ENCODE data around the gene COPB2. TPM values are rescaled to one million over a fixed set of nuclear protein-coding genes. Genes with fewer than 3 reads are reported as not detected.

COPB2 gene
- total and polyA plus RNA-seq, 7 donors = 25.6 to 96.3 (median 38.3) TPM

- H3K4me3 ChIP-seq = no peak overlapping the region
- no peak for ATAC-seq
- H3K27me3 ChIP-seq (ENCODE audit: insufficient read depth in 3 of 3, low read length in 2 of 3) = no peaks in the 10 kb centered on the region
- 56 to 63% (median 63%) methylated on average over 10 of the region's 10 CpGs for WGBS, 3 donors
- H3K36me3 ChIP-seq (ENCODE audit: insufficient read depth in 1 of 2, low read depth in 1 of 2) = no peaks in the 10 kb centered on the region
- intact Hi-C loops (cut with DNase I) = no loop called here
- DNase-seq = no peak
- no peaks in the 10 kb centered on the region for H3K9me3 ChIP-seq
- TF ChIP-seq CTCF (IDR thresholded peaks at IDR 0.05) = no peak
- H3K27ac ChIP-seq = no peak overlapping the region
- H3K4me1 ChIP-seq = no peaks in the 10 kb centered on the region
Observed at GRCh38 chr3:139319428-139320402, 69.7 kb downstream of the COPB2 start.

- no peak overlapping the region for H3K27ac ChIP-seq
- ATAC-seq (no peak), DNase-seq (no peak)
- H3K4me1 ChIP-seq = no peaks in the 10 kb centered on the region
- TF ChIP-seq CTCF (IDR thresholded peaks at IDR 0.05) = no peak
- no peak overlapping the region for H3K4me3 ChIP-seq
- no peaks in the 10 kb centered on the region for H3K27me3 ChIP-seq (ENCODE audit: insufficient read depth in 3 of 3, low read length in 2 of 3)
- WGBS, 3 donors = 57 to 63% (median 60%) methylated on average over 6 of the region's 6 CpGs
- no peaks in the 10 kb centered on the region for H3K36me3 ChIP-seq (ENCODE audit: insufficient read depth in 1 of 2, low read depth in 1 of 2)
- no peaks in the 10 kb centered on the region for H3K9me3 ChIP-seq
- intact Hi-C loops (cut with DNase I) = no loop called here
Observed at GRCh38 chr3:139318826-139319225, 70.6 kb downstream of the COPB2 start.

- Histone ChIP-seq H3K4me3 (no peak overlapping the region), H3K4me1 (no peaks in the 10 kb centered on the region), H3K27me3 (ENCODE audit: insufficient read depth in 3 of 3, low read length in 2 of 3) (peaks cover 0 to 2% (median 0%) of the 10 kb centered on the region in 3 donors), H3K9me3 (no peaks in the 10 kb centered on the region), H3K27ac (no peak overlapping the region), H3K36me3 (ENCODE audit: insufficient read depth in 1 of 2, low read depth in 1 of 2) (no peaks in the 10 kb centered on the region)
- ATAC-seq (no peak), DNase-seq (no peak)
- TF ChIP-seq CTCF (IDR thresholded peaks at IDR 0.05) = no peak
- 16 to 25% (median 22%) methylated on average over 3 of the region's 3 CpGs for WGBS, 3 donors
- intact Hi-C loops (cut with DNase I) = no loop called here
Observed at GRCh38 chr3:139318431-139318816, 71.0 kb downstream of the COPB2 start.

- no peak for ATAC-seq
- Histone ChIP-seq H3K4me3 (no peak overlapping the region), H3K9me3 (no peaks in the 10 kb centered on the region), H3K36me3 (ENCODE audit: insufficient read depth in 1 of 2, low read depth in 1 of 2) (no peaks in the 10 kb centered on the region), H3K4me1 (no peaks in the 10 kb centered on the region), H3K27me3 (ENCODE audit: insufficient read depth in 3 of 3, low read length in 2 of 3) (peaks cover 0 to 4% (median 0%) of the 10 kb centered on the region in 3 donors), H3K27ac (no peak overlapping the region)
- no peak for DNase-seq
- no peak for TF ChIP-seq CTCF (IDR thresholded peaks at IDR 0.05)
- 77 to 82% (median 78%) methylated on average over 8 of the region's 8 CpGs for WGBS, 3 donors
- intact Hi-C loops (cut with DNase I) = no loop called here
Observed at GRCh38 chr3:139317660-139318430, 71.6 kb downstream of the COPB2 start.

Data from psoas muscle (tissue), 8 donors.